Measurements from ENCODE around the gene OAF. TPM values are rescaled to one million over a fixed set of nuclear protein-coding genes. Genes with fewer than 3 reads are reported as not detected.
A peak's percentile ranks its signal among the peaks of the same experiment; 100 is the strongest.

Gene OAF
- total RNA-seq, 1 donor from 2014 or later, result 67.5 TPM

DNA sequence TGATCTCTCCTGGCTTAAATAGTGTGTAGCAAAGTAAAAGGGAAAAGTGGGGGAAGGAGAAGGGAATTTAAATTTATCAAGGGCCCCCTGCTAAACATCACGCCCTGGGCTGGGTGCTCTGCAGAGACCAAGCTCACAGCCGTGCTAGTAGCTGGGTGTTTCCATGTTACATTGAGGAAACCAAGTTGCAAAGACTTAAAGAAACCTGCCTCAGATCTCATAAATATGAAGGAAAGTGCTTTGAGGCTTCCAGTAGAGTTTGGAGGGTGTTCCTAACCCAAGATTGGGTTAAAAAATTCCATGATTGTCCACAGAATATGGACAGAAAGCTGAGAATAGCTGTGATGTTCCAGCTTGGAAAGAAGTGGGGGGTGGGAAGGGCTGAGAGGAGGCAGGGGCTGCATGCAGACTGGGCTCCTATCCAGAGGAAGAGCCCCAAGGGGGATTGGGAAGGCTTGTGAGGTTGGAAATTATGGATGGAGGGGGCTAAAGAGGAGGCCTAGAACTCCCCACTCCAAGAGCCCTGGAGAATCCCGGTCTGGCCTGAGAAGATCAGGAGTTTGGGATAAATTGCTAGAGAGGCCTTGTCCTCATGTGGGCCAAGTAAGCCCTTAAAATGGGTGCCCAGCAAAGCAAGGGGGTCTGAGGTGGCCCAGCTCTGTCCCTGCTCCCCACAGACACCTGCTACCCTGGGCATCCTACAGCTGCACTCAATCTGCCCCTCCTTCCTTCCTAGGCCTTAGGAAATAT, 25.0 kb upstream of the OAF start:
- H3K27me3 Mint-ChIP-seq, result peaks cover 10% of the 10 kb centered on the region

GRCh38 chr11:120186456-120186773, 24.4 kb upstream of the OAF start:
- peak overlapping the region; percentile 20 for H3K4me3 Mint-ChIP-seq
- peaks cover 68% of the 10 kb centered on the region for H3K4me1 Mint-ChIP-seq (ENCODE audit: unreplicated experiment)
- peaks cover 10% of the 10 kb centered on the region for H3K27me3 Mint-ChIP-seq
- H3K9me3 Mint-ChIP-seq, result no peaks in the 10 kb centered on the region
- H3K27ac Mint-ChIP-seq, result peak overlapping the region; percentile 75
- no peak for DNase-seq (ENCODE audit: extremely low spot score, unreplicated experiment)
- H3K36me3 Mint-ChIP-seq, result no peaks in the 10 kb centered on the region
- TF ChIP-seq, protein P1, sequence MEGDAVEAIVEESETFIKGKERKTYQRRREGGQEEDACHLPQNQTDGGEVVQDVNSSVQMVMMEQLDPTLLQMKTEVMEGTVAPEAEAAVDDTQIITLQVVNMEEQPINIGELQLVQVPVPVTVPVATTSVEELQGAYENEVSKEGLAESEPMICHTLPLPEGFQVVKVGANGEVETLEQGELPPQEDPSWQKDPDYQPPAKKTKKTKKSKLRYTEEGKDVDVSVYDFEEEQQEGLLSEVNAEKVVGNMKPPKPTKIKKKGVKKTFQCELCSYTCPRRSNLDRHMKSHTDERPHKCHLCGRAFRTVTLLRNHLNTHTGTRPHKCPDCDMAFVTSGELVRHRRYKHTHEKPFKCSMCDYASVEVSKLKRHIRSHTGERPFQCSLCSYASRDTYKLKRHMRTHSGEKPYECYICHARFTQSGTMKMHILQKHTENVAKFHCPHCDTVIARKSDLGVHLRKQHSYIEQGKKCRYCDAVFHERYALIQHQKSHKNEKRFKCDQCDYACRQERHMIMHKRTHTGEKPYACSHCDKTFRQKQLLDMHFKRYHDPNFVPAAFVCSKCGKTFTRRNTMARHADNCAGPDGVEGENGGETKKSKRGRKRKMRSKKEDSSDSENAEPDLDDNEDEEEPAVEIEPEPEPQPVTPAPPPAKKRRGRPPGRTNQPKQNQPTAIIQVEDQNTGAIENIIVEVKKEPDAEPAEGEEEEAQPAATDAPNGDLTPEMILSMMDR (conservative IDR thresholded peaks at IDR 0.05), result no peak

More for the DNA sequence above, 25.0 kb upstream of the OAF start:
- TF ChIP-seq, protein P1 (conservative IDR thresholded peaks at IDR 0.05), result no peak
- H3K4me1 Mint-ChIP-seq (ENCODE audit: unreplicated experiment), result peaks cover 70% of the 10 kb centered on the region
- peak overlapping the region; percentile 40 for H3K4me3 Mint-ChIP-seq
- DNase-seq (ENCODE audit: extremely low spot score, unreplicated experiment), result peak; percentile 49
- H3K36me3 Mint-ChIP-seq, result no peaks in the 10 kb centered on the region
- no peaks in the 10 kb centered on the region for H3K9me3 Mint-ChIP-seq
- H3K27ac Mint-ChIP-seq, result peak overlapping the region; percentile 75

DNA sequence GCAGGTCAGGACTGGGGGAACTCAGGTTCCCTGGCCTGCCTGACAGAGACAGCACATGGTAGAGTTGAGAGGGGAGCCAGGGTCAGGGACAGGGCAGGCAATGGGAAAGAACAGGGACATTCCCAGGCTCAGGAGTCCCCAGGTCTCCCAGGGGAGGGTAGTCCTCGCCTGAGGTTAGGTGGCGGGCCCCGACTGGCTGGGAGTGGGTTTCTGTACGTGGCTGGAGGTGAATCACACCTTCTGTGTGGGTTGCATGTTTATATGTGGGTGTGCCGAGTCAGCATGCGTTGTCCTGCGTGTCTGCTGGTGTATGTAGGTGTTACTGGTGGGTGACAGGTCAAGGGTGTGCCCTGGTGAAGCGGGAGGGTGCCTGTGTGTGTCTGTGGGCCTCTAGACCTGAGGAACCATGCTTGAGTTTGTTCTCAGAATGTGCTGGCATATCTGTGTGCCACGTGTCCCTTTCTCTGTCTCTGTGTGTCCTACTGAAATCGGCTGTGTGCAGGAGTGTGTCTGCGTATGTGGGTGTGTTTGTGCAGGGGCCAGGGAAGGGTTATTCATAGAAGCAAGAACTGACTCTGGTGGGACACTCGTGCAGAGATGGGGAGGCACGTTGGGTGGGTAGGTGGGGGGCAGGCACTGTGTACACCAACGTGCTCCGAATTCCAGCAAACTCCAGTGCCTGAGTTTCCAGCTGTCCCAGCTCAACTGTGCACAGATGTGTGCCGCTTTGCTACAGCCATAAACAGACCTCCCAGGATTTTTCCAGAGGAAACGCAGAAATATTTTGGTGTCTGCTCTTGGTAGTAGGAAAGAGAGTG, 23.8 kb upstream of the OAF start:
- no peaks in the 10 kb centered on the region for H3K9me3 Mint-ChIP-seq
- TF ChIP-seq, protein P1 (conservative IDR thresholded peaks at IDR 0.05), result no peak
- H3K36me3 Mint-ChIP-seq, result no peaks in the 10 kb centered on the region
- H3K27me3 Mint-ChIP-seq, result peaks cover 9% of the 10 kb centered on the region
- peak overlapping the region; percentile 75 for H3K27ac Mint-ChIP-seq
- H3K4me3 Mint-ChIP-seq, result peak overlapping the region; percentile 61
- peaks cover 68% of the 10 kb centered on the region for H3K4me1 Mint-ChIP-seq (ENCODE audit: unreplicated experiment)
- DNase-seq (ENCODE audit: extremely low spot score, unreplicated experiment), result no peak

- DNase-seq (ENCODE audit: extremely low spot score, unreplicated experiment), result no peak
- H3K4me3 Mint-ChIP-seq, result peak overlapping the region; percentile 3
- TF ChIP-seq, protein P1 (conservative IDR thresholded peaks at IDR 0.05), result no peak
- no peaks in the 10 kb centered on the region for H3K36me3 Mint-ChIP-seq
- peak overlapping the region; percentile 75 for H3K27ac Mint-ChIP-seq
- H3K4me1 Mint-ChIP-seq (ENCODE audit: unreplicated experiment), result peaks cover 61% of the 10 kb centered on the region
- no peaks in the 10 kb centered on the region for H3K9me3 Mint-ChIP-seq
- H3K27me3 Mint-ChIP-seq, result peaks cover 7% of the 10 kb centered on the region
Measured at GRCh38 chr11:120188371-120188770, 22.5 kb upstream of the OAF start.

GRCh38 chr11:120188811-120189455, 21.9 kb upstream of the OAF start:
- Mint-ChIP-seq H3K9me3 (no peaks in the 10 kb centered on the region), H3K27ac (peak overlapping the region; percentile 24), H3K36me3 (no peaks in the 10 kb centered on the region), H3K4me3 (no peak overlapping the region), H3K4me1 (ENCODE audit: unreplicated experiment) (peaks cover 56% of the 10 kb centered on the region), H3K27me3 (peaks cover 7% of the 10 kb centered on the region)
- DNase-seq (ENCODE audit: extremely low spot score, unreplicated experiment), result no peak
- TF ChIP-seq, protein P1 (conservative IDR thresholded peaks at IDR 0.05), result no peak
